Common myeloid progenitor, CD34-positive (primary cell): ENCODE data around the gene MOB3B.
A peak's percentile ranks its signal among the peaks of the same experiment; 100 is the strongest.

Experiments used
- CTCF ChIA-PET: fragments of 350-600 bp; sonication (Branson Sonifier 250); formaldehyde crosslinking; loops from one replicate; lab custom pipeline; 2021; ENCODE audit warnings: antibody characterized with exemption; lab: Charles Lee
- POLR2A ChIA-PET: fragments of 350-600 bp; sonication (Branson Sonifier 250); formaldehyde crosslinking; loops from one replicate; lab custom pipeline; 2021; ENCODE audit warnings: antibody characterized with exemption; lab: Charles Lee
- DNase-seq, 3 donors: peaks; one replicate each; pipeline versions ENCODE4 v3.0.0 to v3.0.0-alpha.2; 2013
- H3K27ac ChIP-seq, 2 experiments: 1 replicate in 1 of 2; 2 replicates in 1 of 2; pipeline ENCODE4 v1.7.0; 2013; ENCODE audit warnings: inconsistent platforms in 2 of 2, low read length in 2 of 2, mild to moderate bottlenecking in 2 of 2, low read depth in 1 of 2, moderate library complexity in 1 of 2; ENCODE audit not compliant: severe bottlenecking in 2 of 2, insufficient read depth in 1 of 2, poor library complexity in 1 of 2
- H3K27me3 ChIP-seq, 5 experiments: replicated peaks in 2 of 5; 1 replicate in 3 of 5; 2 replicates in 2 of 5; pipeline versions ENCODE4 v1.6.1 to v1.7.0; 2013; ENCODE audit warnings: low read length in 4 of 5, mild to moderate bottlenecking in 2 of 5, moderate library complexity in 2 of 5, inconsistent platforms in 1 of 5; ENCODE audit not compliant: insufficient read depth in 5 of 5, control insufficient read depth in 4 of 5
- H3K36me3 ChIP-seq, 4 experiments: 1 replicate in 2 of 4; 2 replicates in 2 of 4; pipeline versions ENCODE4 v1.6.1 to v1.7.0; 2013; ENCODE audit warnings: low read length in 3 of 4, control low read depth in 1 of 4, mild to moderate bottlenecking in 1 of 4; ENCODE audit not compliant: control insufficient read depth in 4 of 4, insufficient read depth in 4 of 4
- H3K4me1 ChIP-seq, 4 experiments: 1 replicate in 3 of 4; 2 replicates in 1 of 4; pipeline versions ENCODE4 v1.6.1 to v1.7.1; 2013; ENCODE audit warnings: low read length in 3 of 4, mild to moderate bottlenecking in 3 of 4, control low read depth in 1 of 4, inconsistent platforms in 1 of 4, moderate library complexity in 1 of 4; ENCODE audit not compliant: control insufficient read depth in 4 of 4, insufficient read depth in 4 of 4; ENCODE audit errors: control extremely low read depth in 1 of 4
- H3K4me3 ChIP-seq, 7 experiments: 1 replicate in 4 of 7; 2 replicates in 3 of 7; pipeline versions ENCODE4 v1.5.1 to v1.7.0; 2013; ENCODE audit warnings: mild to moderate bottlenecking in 7 of 7, low read length in 6 of 7, moderate library complexity in 6 of 7, inconsistent platforms in 2 of 7, low read depth in 2 of 7, control low read depth in 1 of 7; ENCODE audit not compliant: insufficient read depth in 4 of 7, control insufficient read depth in 1 of 7; ENCODE audit errors: extremely low read depth in 1 of 7
- H3K9me3 ChIP-seq, 5 experiments: 1 replicate in 4 of 5; 2 replicates in 1 of 5; pipeline versions ENCODE4 v1.6.1 to v1.7.1; 2013; ENCODE audit warnings: low read length in 4 of 5, mild to moderate bottlenecking in 2 of 5, inconsistent platforms in 1 of 5, low read depth in 1 of 5, moderate library complexity in 1 of 5; ENCODE audit not compliant: control insufficient read depth in 4 of 5, insufficient read depth in 2 of 5; ENCODE audit errors: control extremely low read depth in 1 of 5
- WGBS: methylation state at CpG from one replicate; pipeline ENCODE4 v1.1.5; 2013; ENCODE audit not compliant: insufficient coverage; 5-methylcytosine and 5-hydroxymethylcytosine counted together

Gene MOB3B

GRCh38 chr9:27336829-27337228, 192.8 kb downstream of the MOB3B start:
- no peak for DNase-seq
- 95% methylated on average over 10 of the region's 10 CpGs for WGBS
- POLR2A ChIA-PET, result no interaction called here
- H3K36me3 ChIP-seq, result no peaks in the 10 kb centered on the region
- peaks cover 0 to 12% (median 4%) of the 10 kb centered on the region in 4 experiments for H3K4me1 ChIP-seq
- H3K4me3 ChIP-seq, result no peak overlapping the region
- no peak overlapping the region for H3K27ac ChIP-seq
- H3K9me3 ChIP-seq, result no peaks in the 10 kb centered on the region
- no peaks in the 10 kb centered on the region for H3K27me3 ChIP-seq
- CTCF ChIA-PET, result interaction anchor here (0.8 to 11.9 kb wide), 5 partner anchors 21 to 212 kb away, joined by 3 to 131 read pairs (median 4); partner anchors contain the start of gene MOB3B

DNA sequence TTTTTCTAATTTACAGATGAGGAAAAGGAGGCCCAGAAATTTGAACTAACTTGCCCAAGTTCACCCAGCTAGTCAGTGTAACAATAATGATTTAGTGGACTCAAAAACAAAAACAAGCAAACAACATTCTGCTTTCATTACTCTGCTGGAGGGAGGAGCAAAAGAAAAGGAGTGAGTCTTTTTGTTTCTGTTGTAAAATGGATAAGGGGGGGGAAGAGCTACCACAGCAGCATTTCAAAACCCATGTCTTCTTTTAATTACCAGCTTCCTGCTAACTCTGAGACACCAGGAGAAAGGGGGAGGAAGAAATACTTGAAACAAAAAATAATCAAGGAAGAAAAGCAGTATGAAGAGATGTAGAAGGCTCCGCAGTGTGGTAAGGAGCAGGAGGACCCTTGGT, 193.5 kb downstream of the MOB3B start:
- no peak for DNase-seq
- H3K27ac ChIP-seq, result no peak overlapping the region
- H3K4me3 ChIP-seq, result no peak overlapping the region
- no peaks in the 10 kb centered on the region for H3K36me3 ChIP-seq
- ChIA-PET POLR2A (no interaction called here), CTCF (interaction anchor here (0.9 to 11.9 kb wide), 4 partner anchors 21 to 213 kb away, joined by 3 to 131 read pairs (median 4); partner anchors contain the start of gene MOB3B)
- 100% methylated on average over 1 of the region's 1 CpG for WGBS
- H3K4me1 ChIP-seq, result peaks cover 0 to 11% (median 4%) of the 10 kb centered on the region in 4 experiments
- no peaks in the 10 kb centered on the region for H3K27me3 ChIP-seq
- H3K9me3 ChIP-seq, result no peaks in the 10 kb centered on the region

GRCh38 chr9:27335075-27335474, 194.5 kb downstream of the MOB3B start:
- Histone ChIP-seq H3K9me3 (no peaks in the 10 kb centered on the region), H3K27ac (no peak overlapping the region), H3K27me3 (no peaks in the 10 kb centered on the region), H3K36me3 (no peaks in the 10 kb centered on the region), H3K4me3 (no peak overlapping the region), H3K4me1 (peaks cover 0 to 10% (median 4%) of the 10 kb centered on the region in 4 experiments)
- CTCF ChIA-PET, result interaction anchor here (1.3 to 11.9 kb wide), 3 partner anchors 10 to 212 kb away, joined by 3 to 131 read pairs (median 71); partner anchors contain the start of gene MOB3B
- no peak for DNase-seq
- POLR2A ChIA-PET, result no interaction called here
- 98% methylated on average over 6 of the region's 6 CpGs for WGBS

- POLR2A ChIA-PET, result interaction anchor here (0.6 to 1.2 kb wide), 2 partner anchors 196 to 216 kb away, joined by 3 read pairs; partner anchors contain the start of gene MOB3B
- no peaks in the 10 kb centered on the region for H3K9me3 ChIP-seq
- WGBS, result 37% methylated on average over 6 of the region's 7 CpGs
- peaks cover 0 to 9% (median 3%) of the 10 kb centered on the region in 4 experiments for H3K4me1 ChIP-seq
- no peaks in the 10 kb centered on the region for H3K36me3 ChIP-seq
- H3K4me3 ChIP-seq, result no peak overlapping the region
- no peaks in the 10 kb centered on the region for H3K27me3 ChIP-seq
- peak; percentile 78 to 87 (median 79) for DNase-seq
- no peak overlapping the region for H3K27ac ChIP-seq
- CTCF ChIA-PET, result interaction anchor here (0.8 to 11.9 kb wide), 12 partner anchors 8 to 225 kb away, joined by 3 to 131 read pairs (median 4); partner anchors contain the start of gene MOB3B
These were observed 196.2 kb downstream of the MOB3B start for GRCh38 chr9:27333241-27334052.

DNA sequence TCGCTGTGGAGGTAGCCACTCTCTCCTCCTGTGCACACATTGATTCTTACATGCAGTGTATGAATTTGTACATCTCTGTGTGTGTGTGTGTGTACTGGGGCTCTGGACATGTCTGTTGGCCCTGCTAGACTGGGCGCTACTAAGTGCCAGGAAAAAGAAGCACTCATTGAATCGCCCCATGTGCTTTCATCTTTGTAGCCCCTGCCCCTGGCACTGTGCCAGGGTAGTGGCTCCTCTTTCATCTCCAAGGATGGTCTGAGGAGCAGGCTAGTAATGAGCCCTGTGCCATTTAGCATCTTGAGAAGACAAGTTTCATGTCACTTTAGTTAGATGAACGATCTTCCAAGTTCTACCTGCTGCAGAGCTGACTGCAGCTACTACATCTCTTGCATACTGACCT, 198.2 kb downstream of the MOB3B start:
- no peak for DNase-seq
- POLR2A ChIA-PET, result no interaction called here
- Histone ChIP-seq H3K9me3 (no peaks in the 10 kb centered on the region), H3K27ac (no peak overlapping the region), H3K4me3 (no peak overlapping the region), H3K36me3 (no peaks in the 10 kb centered on the region), H3K27me3 (no peaks in the 10 kb centered on the region), H3K4me1 (peaks cover 0 to 3% (median 0%) of the 10 kb centered on the region in 4 experiments)
- CTCF ChIA-PET, result interaction anchor here (1.1 to 11.9 kb wide), 5 partner anchors 9 to 216 kb away, joined by 3 to 131 read pairs (median 5); partner anchors contain the start of gene MOB3B
- WGBS, result 92% methylated on average over 3 of the region's 4 CpGs

- ChIA-PET CTCF (interaction anchor here (6.1 to 11.9 kb wide), 2 partner anchors 205 to 218 kb away, joined by 71 to 131 read pairs; partner anchors contain the start of gene MOB3B), POLR2A (no interaction called here)
- H3K4me3 ChIP-seq, result no peak overlapping the region
- H3K36me3 ChIP-seq, result no peaks in the 10 kb centered on the region
- DNase-seq, result no peak
- H3K27ac ChIP-seq, result no peak overlapping the region
- 82% methylated on average over 5 of the region's 9 CpGs for WGBS
- H3K27me3 ChIP-seq, result peaks cover 0 to 2% (median 0%) of the 10 kb centered on the region in 5 experiments
- H3K4me1 ChIP-seq, result peaks cover 0 to 3% (median 0%) of the 10 kb centered on the region in 4 experiments
- no peaks in the 10 kb centered on the region for H3K9me3 ChIP-seq
These were observed 200.3 kb downstream of the MOB3B start for GRCh38 chr9:27329291-27329690.
